GM12872 (cell line): Measurements from ENCODE around the gene PGBD4.

Experiments used
- TF ChIP-seq, protein P1 (sequence below): IDR thresholded peaks from 3 replicates; pipeline ENCODE4 v1.5.1; 2011; ENCODE audit warnings: low read depth, mild to moderate bottlenecking, low read length, moderate library complexity; ENCODE audit not compliant: insufficient read depth

The PGBD4 gene

GRCh38 chr15:34101366-34102174, at the start of gene PGBD4, which contains the start of gene EMC7:
TSS of gene PGBD4 (plus strand) at chr15:34102083. CDS start at chr15:34102532, 449 bp downstream.
TSS of gene EMC7 (minus strand) at chr15:34101862. CDS start at chr15:34101839, 23 bp downstream.
- TF ChIP-seq, protein P1, sequence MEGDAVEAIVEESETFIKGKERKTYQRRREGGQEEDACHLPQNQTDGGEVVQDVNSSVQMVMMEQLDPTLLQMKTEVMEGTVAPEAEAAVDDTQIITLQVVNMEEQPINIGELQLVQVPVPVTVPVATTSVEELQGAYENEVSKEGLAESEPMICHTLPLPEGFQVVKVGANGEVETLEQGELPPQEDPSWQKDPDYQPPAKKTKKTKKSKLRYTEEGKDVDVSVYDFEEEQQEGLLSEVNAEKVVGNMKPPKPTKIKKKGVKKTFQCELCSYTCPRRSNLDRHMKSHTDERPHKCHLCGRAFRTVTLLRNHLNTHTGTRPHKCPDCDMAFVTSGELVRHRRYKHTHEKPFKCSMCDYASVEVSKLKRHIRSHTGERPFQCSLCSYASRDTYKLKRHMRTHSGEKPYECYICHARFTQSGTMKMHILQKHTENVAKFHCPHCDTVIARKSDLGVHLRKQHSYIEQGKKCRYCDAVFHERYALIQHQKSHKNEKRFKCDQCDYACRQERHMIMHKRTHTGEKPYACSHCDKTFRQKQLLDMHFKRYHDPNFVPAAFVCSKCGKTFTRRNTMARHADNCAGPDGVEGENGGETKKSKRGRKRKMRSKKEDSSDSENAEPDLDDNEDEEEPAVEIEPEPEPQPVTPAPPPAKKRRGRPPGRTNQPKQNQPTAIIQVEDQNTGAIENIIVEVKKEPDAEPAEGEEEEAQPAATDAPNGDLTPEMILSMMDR = no peak

DNA sequence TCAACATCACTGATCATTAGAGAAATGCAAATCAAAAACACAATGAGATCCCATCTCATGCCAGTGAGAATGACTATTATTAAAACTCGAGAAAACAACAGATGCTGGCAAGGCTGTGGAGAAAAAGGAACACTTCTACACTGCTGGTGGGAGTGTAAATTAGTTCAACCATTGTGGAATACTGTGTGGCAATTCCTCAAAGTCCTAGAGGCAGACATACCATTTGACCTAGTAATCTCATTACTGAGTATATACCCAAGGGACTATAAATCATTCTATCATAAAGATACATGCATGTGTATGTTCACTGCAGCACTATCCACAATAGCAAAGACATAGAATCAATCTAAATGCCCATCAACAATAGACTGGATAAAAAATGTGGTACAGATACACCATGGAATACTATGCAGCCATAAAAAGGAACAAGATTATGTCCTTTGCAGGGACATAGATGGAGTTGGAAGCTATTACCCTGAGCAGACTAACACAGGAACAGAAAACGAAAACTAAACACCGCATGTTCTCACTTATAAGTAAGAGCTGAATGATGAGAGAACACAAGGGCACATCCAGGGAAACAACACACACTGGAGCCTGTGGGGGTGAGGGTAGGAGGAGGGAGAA, 47.7 kb upstream of the PGBD4 start:
- TF ChIP-seq, protein P1 = no peak

DNA sequence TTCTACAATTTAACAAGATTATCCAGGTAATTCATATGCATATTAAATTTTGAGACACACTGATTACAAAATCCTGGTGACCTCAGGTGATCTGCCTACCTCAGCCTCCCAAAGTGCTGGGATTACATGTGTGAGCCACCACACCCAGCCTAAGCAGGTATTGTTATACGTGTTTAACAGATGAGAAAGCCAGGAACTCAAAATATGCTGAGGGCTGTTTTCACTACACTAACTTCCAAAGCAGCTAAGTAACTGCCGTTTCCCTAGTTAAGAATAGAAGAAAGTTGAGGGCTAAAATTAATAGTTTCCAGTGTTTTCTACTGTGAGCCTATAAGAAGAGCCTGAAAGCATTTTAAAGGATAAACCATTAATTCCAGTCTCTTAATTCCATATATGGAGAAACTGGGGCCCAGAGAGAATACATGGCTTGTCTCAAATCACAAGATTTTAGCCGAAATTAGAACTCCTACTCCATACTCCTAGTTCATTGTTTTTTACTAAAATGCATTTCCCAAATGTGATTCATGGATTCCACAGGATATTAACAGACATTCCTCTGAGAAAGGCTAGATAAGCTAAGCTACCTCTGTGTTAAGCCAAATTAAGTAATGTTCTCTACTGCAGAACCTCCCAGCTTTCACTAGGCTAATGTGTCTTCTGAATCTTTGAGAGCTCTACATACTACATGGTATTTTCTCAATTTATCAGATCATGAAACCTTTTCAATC, 45.9 kb upstream of the PGBD4 start:
- TF ChIP-seq, protein P1 = no peak

- TF ChIP-seq, protein P1 = no peak
These were observed 45.0 kb upstream of the PGBD4 start for GRCh38 chr15:34056911-34057310.

DNA sequence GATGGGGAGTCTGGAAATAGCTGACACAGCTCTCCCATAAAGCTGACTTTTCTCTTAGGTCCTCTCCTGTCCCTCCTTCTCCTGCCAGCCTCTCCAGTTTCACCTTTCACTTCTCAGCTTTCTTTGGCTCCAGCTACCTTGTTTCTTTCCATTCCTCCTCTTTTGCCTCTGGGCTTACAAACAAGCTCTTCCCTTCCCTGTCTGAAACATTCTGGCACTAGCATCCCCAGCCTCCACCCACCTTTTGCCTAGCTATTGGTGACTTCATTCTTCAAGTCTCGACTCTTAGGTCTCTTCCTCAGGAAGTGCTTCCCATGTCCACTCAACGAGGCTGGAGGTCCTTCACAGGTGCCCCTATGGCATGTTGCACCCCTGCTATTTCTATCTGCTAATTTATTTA, 42.4 kb upstream of the PGBD4 start:
- TF ChIP-seq, protein P1 = no peak

GRCh38 chr15:34059946-34060345, 41.9 kb upstream of the PGBD4 start:
- TF ChIP-seq, protein P1 = no peak

GRCh38 chr15:34064438-34064837, 37.4 kb upstream of the PGBD4 start:
- TF ChIP-seq, protein P1 = no peak
